Astrocyte of the spinal cord (primary cell): ENCODE results near the gene EHD1.

Source experiments
- DNase-seq: peaks from one replicate; pipeline ENCODE4 v3.0.0; 2011; ENCODE audit warnings: low read depth, low spot score
- H3K4me3 ChIP-seq: 2 replicates; pipeline ENCODE4 v1.5.1; 2011; ENCODE audit warnings: low read depth, mild to moderate bottlenecking, low read length, moderate library complexity
- CTCF ChIP-seq: IDR thresholded peaks from 2 replicates; pipeline ENCODE4 v1.5.1; 2012; ENCODE audit warnings: low read depth, mild to moderate bottlenecking, low read length, inconsistent platforms
- in situ Hi-C: cut with HindIII; loops from 2 replicates; pipeline ENCODE4 v1.10.0; 2017; ENCODE audit warnings: low sequenced_read_pairs

Gene EHD1

GRCh38 chr11:64916775-64917662, 38.6 kb upstream of the EHD1 start, which contains the start of gene ATG2A:
Gene ATG2A (minus strand): TSS chr11:64917209. CDS start chr11:64917135, 74 bp downstream.
- DNase-seq: peak; percentile 100
- in situ Hi-C loops: no loop called here
- H3K4me3 ChIP-seq: peak within 1 kb of the TSS; percentile 81
- no peak for TF ChIP-seq CTCF

- in situ Hi-C loops: no loop called here
- H3K4me3 ChIP-seq: peak overlapping the region; percentile 81
- no peak for TF ChIP-seq CTCF
- DNase-seq: no peak
Measured at GRCh38 chr11:64916040-64916774, 37.8 kb upstream of the EHD1 start.

- no peak overlapping the region for H3K4me3 ChIP-seq
- no peak for DNase-seq
- in situ Hi-C loops: no loop called here
- TF ChIP-seq CTCF: no peak
Measured at GRCh38 chr11:64915376-64915887, 37.0 kb upstream of the EHD1 start.

- no peak for TF ChIP-seq CTCF
- no peak overlapping the region for H3K4me3 ChIP-seq
- no peak for DNase-seq
- in situ Hi-C loops: no loop called here
Measured at GRCh38 chr11:64914123-64914522, 35.7 kb upstream of the EHD1 start.

- DNase-seq: no peak
Measured at GRCh38 chr11:64913171-64913727, 34.8 kb upstream of the EHD1 start.

More at GRCh38 chr11:64913171-64913727, 34.8 kb upstream of the EHD1 start:
- TF ChIP-seq CTCF: no peak
- H3K4me3 ChIP-seq: no peak overlapping the region
- in situ Hi-C loops: no loop called here
